Mucosa of stomach (tissue), 1 donor: ENCODE measurements around the gene CACNA1H.
"Not testable (repeated sequence)": the region's sequence is repeated elsewhere in the genome, so short reads cannot be mapped to it uniquely, and the experiment has no call there.

Source experiments
- H3K27me3 ChIP-seq: one replicate; pipeline ENCODE4 v1.7.0; 2013; ENCODE audit warnings: mild to moderate bottlenecking, low read length; ENCODE audit not compliant: control insufficient read depth, insufficient read depth
- H3K36me3 ChIP-seq: one replicate; pipeline ENCODE4 v1.7.0; 2013; ENCODE audit warnings: low read length; ENCODE audit not compliant: control insufficient read depth, insufficient read depth
- H3K4me1 ChIP-seq: one replicate; pipeline ENCODE4 v1.7.0; 2013; ENCODE audit warnings: mild to moderate bottlenecking, low read length; ENCODE audit not compliant: control insufficient read depth, insufficient read depth
- H3K4me3 ChIP-seq: one replicate; pipeline ENCODE4 v1.7.0; 2013; ENCODE audit warnings: low read length
- H3K9ac ChIP-seq: one replicate; pipeline ENCODE4 v1.7.0; 2013; ENCODE audit warnings: mild to moderate bottlenecking, low read length, moderate library complexity
- H3K9me3 ChIP-seq: one replicate; pipeline ENCODE4 v1.7.0; 2013; ENCODE audit warnings: mild to moderate bottlenecking, low read length, moderate library complexity; ENCODE audit not compliant: control insufficient read depth
- donor health status: Pancreatic carcinoma.

Gene CACNA1H

DNA sequence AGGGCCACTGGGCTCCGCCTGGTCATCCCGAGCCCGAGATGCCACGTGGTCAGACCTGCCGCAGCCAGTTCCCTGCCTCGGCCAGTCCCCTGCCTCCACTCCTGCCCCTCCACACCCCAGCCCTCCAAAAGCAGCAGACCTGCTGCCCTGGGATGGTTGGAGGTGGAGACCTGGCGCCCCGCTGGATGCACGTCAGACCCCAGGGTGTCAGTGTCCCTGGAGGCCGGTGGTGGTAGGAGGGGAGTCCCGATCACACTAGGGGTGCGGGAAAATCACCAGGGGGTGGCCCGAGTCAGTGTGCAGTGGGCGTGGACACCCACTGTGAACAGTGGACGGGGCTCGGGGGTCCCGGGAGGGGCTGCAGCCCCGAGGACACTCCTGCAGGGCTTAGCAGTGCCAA lies 45.3 kb downstream of the CACNA1H start:
- Histone ChIP-seq H3K9me3 (no peaks in the 10 kb centered on the region), H3K36me3 (no peaks in the 10 kb centered on the region), H3K4me3 (no peak overlapping the region), H3K9ac (no peak overlapping the region), H3K27me3 (no peaks in the 10 kb centered on the region), H3K4me1 (no peaks in the 10 kb centered on the region)

DNA sequence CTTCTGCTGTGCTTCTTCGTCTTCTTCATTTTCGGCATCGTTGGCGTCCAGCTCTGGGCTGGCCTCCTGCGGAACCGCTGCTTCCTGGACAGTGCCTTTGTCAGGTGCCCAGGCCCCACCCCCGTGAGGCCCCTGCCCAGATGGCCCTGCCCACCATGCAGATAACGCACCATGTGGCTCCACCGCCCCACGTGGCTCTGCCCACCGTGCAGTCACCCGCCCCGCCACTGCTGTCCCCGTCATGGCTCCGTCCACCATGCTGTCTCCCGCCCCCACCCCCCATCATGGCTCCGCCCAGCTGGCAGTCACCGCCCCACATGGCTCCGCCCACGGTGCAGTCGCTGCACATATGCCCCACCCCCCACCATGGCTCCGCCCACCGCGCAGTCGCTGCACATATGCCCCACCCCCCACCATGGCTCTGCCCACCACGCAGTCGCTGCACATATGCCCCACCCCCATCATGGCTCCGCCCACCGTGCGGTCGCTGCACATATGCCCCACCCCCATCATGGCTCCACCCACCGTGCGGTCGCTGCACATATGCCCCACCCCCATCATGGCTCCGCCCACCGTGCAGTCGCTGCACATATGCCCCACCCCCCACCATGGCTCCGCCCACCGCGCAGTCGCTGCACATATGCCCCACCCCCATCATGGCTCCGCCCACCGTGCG lies 45.9 kb downstream of the CACNA1H start:
- H3K9ac ChIP-seq, H3K36me3 ChIP-seq, H3K4me1 ChIP-seq, H3K27me3 ChIP-seq, H3K9me3 ChIP-seq, H3K4me3 ChIP-seq: not testable (repeated sequence)

DNA sequence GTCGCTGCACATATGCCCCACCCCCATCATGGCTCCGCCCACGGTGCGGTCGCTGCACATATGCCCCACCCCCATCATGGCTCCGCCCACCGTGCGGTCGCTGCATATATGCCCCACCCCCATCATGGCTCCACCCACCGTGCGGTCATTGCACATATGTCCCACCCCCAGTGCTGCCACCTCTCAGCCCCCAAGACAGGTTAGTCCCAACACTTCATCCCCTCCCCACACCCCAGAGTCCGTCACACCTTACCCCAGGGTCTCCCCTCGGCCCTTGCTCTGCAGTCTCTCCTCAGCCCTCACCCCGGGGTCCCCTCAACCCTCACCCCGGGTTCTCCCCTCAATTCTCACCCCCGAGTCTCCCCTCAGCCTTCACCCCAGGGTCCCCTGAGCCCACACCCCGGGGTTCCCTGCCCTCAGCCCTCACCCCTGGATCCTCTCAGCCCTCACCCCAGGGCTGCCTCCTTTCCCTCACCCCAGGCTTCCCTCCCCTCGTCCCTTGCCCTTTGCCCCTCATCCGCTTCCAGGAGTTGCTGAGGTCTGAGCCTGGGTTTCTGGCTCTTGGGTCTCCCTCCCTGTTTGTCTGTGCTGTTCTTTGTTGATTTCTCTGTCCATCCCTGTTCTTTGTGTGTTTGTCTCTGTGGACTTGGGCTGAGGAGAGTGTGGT lies 46.6 kb downstream of the CACNA1H start:
- no peak overlapping the region for H3K9ac ChIP-seq
- H3K27me3 ChIP-seq = no peaks in the 10 kb centered on the region
- H3K36me3 ChIP-seq = no peaks in the 10 kb centered on the region

DNA sequence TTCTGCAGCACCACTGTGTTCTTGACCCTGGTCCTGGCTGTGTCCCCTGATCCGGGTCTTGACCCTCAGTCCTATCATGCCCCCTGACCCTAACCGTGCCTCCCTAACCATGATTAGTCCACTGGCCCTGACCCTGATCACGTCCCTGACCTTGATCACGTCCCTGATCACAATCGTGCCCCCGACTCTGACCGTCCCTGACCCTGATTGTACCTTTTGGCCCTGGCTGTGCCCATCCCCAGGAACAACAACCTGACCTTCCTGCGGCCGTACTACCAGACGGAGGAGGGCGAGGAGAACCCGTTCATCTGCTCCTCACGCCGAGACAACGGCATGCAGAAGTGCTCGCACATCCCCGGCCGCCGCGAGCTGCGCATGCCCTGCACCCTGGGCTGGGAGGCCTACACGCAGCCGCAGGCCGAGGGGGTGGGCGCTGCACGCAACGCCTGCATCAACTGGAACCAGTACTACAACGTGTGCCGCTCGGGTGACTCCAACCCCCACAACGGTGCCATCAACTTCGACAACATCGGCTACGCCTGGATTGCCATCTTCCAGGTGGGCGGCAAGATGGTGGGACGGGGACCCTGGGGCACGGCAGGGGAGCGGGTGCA lies 47.2 kb downstream of the CACNA1H start:
- Histone ChIP-seq H3K9ac (no peak overlapping the region), H3K36me3 (no peaks in the 10 kb centered on the region), H3K27me3 (no peaks in the 10 kb centered on the region), H3K9me3 (no peaks in the 10 kb centered on the region), H3K4me1 (peaks cover 2% of the 10 kb centered on the region), H3K4me3 (no peak overlapping the region)

More for the DNA sequence above, 46.6 kb downstream of the CACNA1H start:
- Histone ChIP-seq H3K9me3 (no peaks in the 10 kb centered on the region), H3K4me3 (no peak overlapping the region), H3K4me1 (no peaks in the 10 kb centered on the region)

DNA sequence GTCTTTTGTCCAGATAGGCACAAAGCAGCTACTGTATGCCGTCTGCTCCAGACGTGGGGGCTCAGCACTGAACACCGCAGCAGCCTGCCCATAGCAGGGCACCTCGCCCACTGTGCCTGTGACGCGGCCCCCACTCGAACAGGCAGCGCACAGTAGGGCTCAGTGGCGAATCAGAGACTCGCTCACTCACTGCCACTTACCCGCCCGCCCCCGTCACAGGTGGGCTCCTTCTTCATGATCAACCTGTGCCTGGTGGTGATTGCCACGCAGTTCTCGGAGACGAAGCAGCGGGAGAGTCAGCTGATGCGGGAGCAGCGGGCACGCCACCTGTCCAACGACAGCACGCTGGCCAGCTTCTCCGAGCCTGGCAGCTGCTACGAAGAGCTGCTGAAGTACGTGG lies 48.5 kb downstream of the CACNA1H start:
- H3K4me3 ChIP-seq = no peak overlapping the region
- H3K27me3 ChIP-seq = no peaks in the 10 kb centered on the region
- peaks cover 5% of the 10 kb centered on the region for H3K4me1 ChIP-seq
- H3K9me3 ChIP-seq = no peaks in the 10 kb centered on the region
- no peak overlapping the region for H3K9ac ChIP-seq
- H3K36me3 ChIP-seq = no peaks in the 10 kb centered on the region

DNA sequence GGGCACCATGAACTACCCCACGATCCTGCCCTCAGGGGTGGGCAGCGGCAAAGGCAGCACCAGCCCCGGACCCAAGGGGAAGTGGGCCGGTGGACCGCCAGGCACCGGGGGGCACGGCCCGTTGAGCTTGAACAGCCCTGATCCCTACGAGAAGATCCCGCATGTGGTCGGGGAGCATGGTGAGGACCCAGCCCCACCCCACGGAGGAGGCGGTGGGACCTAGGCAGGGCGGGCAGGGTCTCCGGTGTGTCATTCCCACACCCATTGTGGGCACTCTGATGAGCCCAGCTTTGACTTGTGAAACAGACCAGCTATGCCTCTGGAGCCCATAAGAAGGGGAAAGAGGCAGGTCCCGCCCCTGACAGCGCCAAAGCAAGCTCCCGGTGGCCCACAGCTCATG lies 49.4 kb downstream of the CACNA1H start:
- no peaks in the 10 kb centered on the region for H3K9me3 ChIP-seq
- H3K36me3 ChIP-seq = no peaks in the 10 kb centered on the region
- H3K4me3 ChIP-seq = no peak overlapping the region
- H3K27me3 ChIP-seq = no peaks in the 10 kb centered on the region
- H3K4me1 ChIP-seq = peaks cover 5% of the 10 kb centered on the region
- no peak overlapping the region for H3K9ac ChIP-seq

DNA sequence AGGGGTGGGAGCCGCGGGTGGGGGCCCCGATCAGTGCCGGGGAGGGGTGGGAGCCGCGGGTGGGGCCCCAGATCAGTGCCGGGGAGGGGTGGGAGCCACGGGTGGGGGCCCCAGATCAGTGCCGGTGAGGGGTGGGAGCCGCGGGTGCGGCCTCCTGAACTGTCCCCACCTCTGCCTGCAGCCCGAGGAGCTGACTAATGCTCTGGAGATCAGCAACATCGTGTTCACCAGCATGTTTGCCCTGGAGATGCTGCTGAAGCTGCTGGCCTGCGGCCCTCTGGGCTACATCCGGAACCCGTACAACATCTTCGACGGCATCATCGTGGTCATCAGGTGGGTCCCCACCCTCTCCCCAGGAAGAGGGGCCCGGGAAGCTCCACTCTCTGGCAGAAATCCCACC lies 52.0 kb downstream of the CACNA1H start:
- Histone ChIP-seq H3K4me1 (peaks cover 5% of the 10 kb centered on the region), H3K36me3 (no peaks in the 10 kb centered on the region), H3K9ac (no peak overlapping the region), H3K9me3 (no peaks in the 10 kb centered on the region), H3K4me3 (no peak overlapping the region), H3K27me3 (no peaks in the 10 kb centered on the region)

DNA sequence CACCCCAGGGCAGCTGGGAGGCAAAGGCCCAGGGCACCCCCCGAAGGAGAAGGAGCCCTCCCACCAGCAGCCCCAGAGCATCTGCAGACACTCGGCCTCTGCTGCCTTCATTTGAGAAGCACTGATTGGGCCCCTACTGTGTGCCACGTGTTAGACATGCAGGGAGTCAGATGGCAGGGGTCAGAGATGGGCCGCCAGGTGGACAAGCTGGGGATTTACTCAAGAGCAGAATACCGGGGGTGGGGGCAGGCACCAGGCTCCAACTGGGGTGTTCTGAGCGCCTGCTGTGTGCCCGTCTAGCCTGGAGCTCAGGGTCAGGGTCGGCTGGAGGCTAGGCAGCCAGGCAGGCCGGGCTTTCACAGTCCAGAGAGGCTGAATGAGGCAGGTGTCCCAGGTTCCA lies 53.4 kb downstream of the CACNA1H start:
- no peaks in the 10 kb centered on the region for H3K9me3 ChIP-seq
- no peak overlapping the region for H3K4me3 ChIP-seq
- no peak overlapping the region for H3K9ac ChIP-seq
- H3K27me3 ChIP-seq = no peaks in the 10 kb centered on the region
- H3K4me1 ChIP-seq = peaks cover 5% of the 10 kb centered on the region
- H3K36me3 ChIP-seq = no peaks in the 10 kb centered on the region

DNA sequence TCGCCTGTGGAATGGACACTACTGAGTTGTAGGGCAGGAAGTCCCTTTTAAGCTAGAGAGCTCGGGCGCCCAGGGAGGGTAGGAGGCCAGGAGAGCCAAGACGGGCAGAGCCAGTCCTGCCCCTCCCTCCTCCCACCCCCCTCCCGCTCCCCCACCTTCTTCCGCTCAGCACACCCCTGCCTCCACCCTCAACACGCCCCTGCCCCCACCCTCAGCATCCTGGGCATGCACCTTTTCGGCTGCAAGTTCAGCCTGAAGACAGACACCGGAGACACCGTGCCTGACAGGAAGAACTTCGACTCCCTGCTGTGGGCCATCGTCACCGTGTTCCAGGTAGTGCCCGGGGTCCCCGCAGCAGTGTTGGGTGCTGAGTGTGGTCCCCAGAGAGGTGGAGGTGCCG lies 53.9 kb downstream of the CACNA1H start:
- Histone ChIP-seq H3K27me3 (no peaks in the 10 kb centered on the region), H3K4me1 (peaks cover 5% of the 10 kb centered on the region), H3K9ac (no peak overlapping the region), H3K36me3 (no peaks in the 10 kb centered on the region), H3K4me3 (no peak overlapping the region), H3K9me3 (no peaks in the 10 kb centered on the region)

DNA sequence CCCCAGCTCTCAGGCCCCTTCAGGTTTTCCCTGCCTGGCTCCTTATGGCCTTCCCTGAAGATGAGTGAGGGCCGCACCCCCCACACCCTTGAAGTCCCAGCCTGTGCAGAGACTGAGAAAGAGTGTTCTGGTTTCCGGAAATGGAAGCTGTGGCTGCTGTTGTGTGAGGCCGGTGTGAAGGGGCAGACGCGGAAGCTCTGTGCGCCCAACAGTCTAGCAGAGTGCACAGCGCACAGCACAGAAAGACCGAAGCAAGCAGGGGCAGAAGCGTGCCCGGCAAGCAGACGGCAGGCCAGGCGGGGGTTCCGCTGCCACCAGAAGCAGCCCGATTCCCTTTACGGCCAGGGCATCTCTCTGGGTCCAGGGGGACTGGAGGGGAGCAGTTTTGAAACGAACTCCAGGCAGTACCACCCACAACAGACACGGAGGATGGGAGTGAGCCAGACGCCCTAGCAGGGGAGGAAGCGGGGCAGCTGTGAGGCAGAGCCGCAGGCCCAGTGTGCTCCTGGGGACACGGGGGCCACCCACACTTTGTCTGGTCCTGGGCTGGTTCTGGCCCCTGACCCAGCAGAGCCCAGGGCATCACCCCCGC lies 55.4 kb downstream of the CACNA1H start:
- H3K9ac ChIP-seq = no peak overlapping the region
- H3K9me3 ChIP-seq = no peaks in the 10 kb centered on the region
- H3K27me3 ChIP-seq = no peaks in the 10 kb centered on the region
- H3K36me3 ChIP-seq = no peaks in the 10 kb centered on the region
- peaks cover 5% of the 10 kb centered on the region for H3K4me1 ChIP-seq
- H3K4me3 ChIP-seq = no peak overlapping the region

DNA sequence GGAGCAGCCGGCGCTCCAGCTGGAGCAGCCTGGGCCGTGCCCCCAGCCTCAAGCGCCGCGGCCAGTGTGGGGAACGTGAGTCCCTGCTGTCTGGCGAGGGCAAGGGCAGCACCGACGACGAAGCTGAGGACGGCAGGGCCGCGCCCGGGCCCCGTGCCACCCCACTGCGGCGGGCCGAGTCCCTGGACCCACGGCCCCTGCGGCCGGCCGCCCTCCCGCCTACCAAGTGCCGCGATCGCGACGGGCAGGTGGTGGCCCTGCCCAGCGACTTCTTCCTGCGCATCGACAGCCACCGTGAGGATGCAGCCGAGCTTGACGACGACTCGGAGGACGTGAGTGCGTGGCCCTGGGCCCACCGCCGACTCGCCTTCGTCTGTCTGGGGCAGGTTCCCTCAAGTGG lies 56.2 kb downstream of the CACNA1H start:
- no peaks in the 10 kb centered on the region for H3K9me3 ChIP-seq
- H3K9ac ChIP-seq = no peak overlapping the region
- no peaks in the 10 kb centered on the region for H3K27me3 ChIP-seq
- no peak overlapping the region for H3K4me3 ChIP-seq
- peaks cover 5% of the 10 kb centered on the region for H3K4me1 ChIP-seq
- H3K36me3 ChIP-seq = no peaks in the 10 kb centered on the region

DNA sequence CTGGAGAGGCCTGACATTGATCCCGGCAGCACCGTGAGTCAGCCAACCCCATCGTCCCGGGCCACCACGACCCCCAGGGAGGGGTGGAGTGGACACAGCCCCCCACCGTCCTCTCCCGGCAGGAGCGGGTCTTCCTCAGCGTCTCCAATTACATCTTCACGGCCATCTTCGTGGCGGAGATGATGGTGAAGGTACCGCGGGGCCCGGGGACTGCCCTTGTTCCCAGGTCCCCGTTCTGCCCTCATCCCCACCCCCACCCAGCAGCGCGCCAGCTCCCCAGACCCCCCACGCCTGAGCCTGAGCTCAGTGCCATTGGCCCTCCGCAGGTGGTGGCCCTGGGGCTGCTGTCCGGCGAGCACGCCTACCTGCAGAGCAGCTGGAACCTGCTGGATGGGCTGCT lies 57.6 kb downstream of the CACNA1H start:
- no peak overlapping the region for H3K4me3 ChIP-seq
- H3K27me3 ChIP-seq = no peaks in the 10 kb centered on the region
- no peak overlapping the region for H3K9ac ChIP-seq
- H3K4me1 ChIP-seq = no peaks in the 10 kb centered on the region
- H3K36me3 ChIP-seq = no peaks in the 10 kb centered on the region
- H3K9me3 ChIP-seq = no peaks in the 10 kb centered on the region
